Cardiac fibroblast (primary cell): ENCODE data around the gene PRAMEF9.
"Not testable (repeated sequence)": the region's sequence is repeated elsewhere in the genome, so short reads cannot be mapped to it uniquely, and the experiment has no call there.

Experiments
- DNase-seq, 2 donors: peaks; one replicate each; pipeline versions ENCODE4 v3.0.0 to v3.0.0-alpha.2; 2010; ENCODE audit warnings: low read depth in 2 of 2
- H3K4me3 ChIP-seq, 2 donors: replicated peaks in 1 of 2; 1 replicate in 1 of 2; 2 replicates in 1 of 2; pipeline ENCODE4 v1.5.1; 2011; ENCODE audit warnings: low read depth in 2 of 2, low read length in 2 of 2, mild to moderate bottlenecking in 2 of 2, moderate library complexity in 1 of 2
- TF ChIP-seq, protein P1 (sequence below): IDR thresholded peaks from one replicate; pipeline ENCODE4 v1.5.1; 2011; ENCODE audit warnings: low read depth, mild to moderate bottlenecking, low read length, inconsistent platforms

PRAMEF9 gene

DNA sequence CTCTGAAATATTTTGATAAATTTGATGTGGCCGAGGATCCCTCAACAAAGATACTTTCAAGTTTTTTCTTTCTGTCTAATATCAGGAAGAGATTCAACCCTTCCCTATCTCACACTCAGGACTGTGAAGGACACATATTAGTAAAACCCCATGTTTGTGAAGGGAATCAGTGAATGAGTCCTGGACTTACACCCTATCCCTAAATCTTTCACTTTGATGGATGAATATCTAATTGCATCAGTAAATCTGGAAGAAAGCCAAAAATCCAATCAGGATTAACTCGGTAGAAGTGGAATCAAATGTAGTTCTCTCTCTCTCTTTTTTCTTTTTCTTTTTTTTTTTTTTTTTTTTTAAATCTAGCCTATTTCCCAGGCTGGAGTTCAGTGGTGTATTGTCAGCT lies at the start of gene PRAMEF9:
Gene PRAMEF9, plus strand, starts transcription at position 301 of the 400 bp plus-strand sequence. CDS start 3,433 bp downstream, outside the sequence.
- not testable (repeated sequence) for DNase-seq, H3K4me3 ChIP-seq

DNA sequence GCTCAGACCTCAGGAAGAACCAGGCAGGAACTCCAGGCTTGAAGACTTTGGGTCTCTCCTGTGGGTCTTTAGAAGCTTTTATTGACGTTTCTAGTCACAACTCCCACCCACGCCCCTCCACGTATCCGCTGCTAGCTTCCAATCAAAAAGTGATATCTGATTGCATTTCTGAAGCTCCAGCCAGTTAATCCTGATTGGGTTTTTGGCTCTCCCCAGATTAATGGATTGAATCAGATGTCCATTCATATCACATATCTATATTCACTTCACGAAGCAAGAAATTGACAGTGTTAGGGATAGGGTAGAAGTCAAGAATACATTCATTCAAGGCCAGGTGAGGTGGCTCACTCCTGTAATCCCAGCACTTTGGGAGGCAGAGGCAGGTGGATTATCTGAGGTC lies 15.7 kb upstream of the PRAMEF9 start, which contains the start of gene PRAMEF26:
Gene PRAMEF26, minus strand, starts transcription at position 101 of the 400 bp plus-strand sequence. CDS start 2,914 bp downstream, outside the sequence.
- DNase-seq, H3K4me3 ChIP-seq: not testable (repeated sequence)

DNA sequence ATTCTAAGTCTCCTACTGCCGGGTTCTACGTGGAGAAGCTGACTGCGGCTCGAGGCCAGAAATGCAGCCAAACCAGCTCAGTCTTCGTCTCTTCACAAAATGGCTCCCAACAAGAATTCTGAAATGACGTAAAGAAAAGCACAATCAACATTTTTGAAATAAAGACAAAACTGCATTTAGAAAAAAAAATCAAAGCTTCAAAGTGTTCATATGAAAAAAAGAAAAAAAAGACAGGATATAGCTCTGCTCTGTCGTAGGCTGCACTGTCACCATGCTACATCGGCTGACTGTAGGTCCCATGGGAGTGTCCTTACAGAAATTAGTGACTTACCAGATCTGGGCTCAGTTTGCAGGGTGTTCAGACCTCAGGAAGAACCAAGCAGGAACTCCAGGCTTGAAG lies 6.1 kb upstream of the PRAMEF9 start, which contains the start of gene HNRNPCL4:
Gene HNRNPCL4, minus strand, starts transcription at position 101 of the 400 bp plus-strand sequence. CDS start 164 bp downstream, outside the sequence.
- not testable (repeated sequence) for DNase-seq

DNA sequence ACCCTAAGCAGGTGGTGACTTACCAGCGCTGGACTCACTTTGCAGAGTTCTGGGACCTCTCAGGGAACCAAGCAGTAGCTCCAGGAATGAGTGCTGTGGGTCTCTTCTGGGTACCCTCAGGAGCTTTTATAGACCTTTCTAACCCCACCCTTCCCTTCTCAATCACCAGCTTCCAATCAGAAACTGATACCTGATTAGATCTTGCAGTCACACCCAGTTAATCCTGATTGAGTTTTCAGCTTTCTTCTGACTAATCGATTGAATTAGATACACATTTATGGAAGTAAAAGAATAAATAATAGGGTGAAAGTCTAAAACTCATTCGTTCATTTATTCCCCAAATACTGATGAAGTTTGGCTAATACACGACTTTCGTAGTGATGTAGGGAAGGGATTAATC lies 29.7 kb downstream of the PRAMEF9 start, which contains the start of gene PRAMEF13:
Gene PRAMEF13, minus strand, starts transcription at position 101 of the 400 bp plus-strand sequence. CDS start 1,820 bp downstream, outside the sequence.
- not testable (repeated sequence) for H3K4me3 ChIP-seq, DNase-seq

More for the DNA sequence above, 6.1 kb upstream of the PRAMEF9 start, which contains the start of gene HNRNPCL4:
- not testable (repeated sequence) for H3K4me3 ChIP-seq

DNA sequence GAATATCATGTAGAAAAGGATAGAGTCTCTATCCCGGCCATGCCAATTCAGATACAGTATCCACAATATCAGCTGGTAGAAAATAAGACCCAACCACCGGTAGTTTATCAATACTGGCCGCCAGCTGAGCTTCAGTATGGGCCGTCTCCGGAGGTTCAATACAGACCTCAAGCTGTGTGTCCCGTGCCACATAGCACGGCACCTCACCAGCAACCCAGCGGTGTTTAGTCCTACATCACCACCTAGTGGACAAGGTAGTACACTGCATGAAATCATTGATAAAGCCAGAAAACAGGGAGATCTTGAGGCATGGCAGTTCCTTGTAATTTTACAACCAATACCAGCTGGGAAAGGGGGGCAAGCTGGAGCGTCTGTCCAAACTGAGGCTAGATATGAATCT lies 37.1 kb downstream of the PRAMEF9 start:
- not testable (repeated sequence) for H3K4me3 ChIP-seq, DNase-seq

DNA sequence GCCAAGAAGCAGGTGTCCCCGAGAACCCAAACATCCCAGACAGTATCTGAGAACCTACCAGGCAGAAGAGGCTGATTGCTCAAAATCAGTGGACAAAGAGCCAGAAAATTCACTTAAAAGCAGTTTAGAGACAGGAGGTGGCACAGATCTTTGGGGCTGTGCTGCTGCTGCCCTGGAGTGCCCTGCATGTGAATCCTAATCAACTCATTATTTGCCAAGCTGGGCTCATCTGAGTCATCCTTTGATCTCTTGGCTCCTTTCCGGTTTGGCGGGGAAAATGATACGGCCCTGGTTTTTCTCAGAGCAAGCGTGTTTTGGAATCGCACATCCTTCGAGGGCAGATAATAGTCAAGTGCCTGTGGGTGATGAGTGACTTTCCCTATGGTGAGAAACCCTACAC lies 45.0 kb downstream of the PRAMEF9 start:
- not testable (repeated sequence) for H3K4me3 ChIP-seq, DNase-seq

DNA sequence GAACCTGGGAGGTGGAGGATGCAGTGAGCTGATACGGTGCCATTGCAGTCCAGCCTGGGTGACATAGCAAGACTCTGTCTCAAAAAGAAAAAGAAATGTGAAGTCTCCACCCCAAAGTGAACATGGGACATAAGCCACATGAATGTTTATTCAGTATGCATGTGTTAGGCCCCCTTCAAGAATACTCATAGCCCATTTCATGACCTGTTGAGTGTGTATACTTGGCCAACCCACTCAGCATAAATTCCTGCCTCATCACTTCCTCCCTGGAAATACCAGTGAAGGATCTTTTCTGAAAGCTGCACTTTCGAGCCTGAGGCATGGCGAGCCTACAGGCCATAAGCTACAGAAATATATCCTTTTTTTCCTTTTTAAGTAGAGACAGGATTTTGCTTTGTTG lies 47.6 kb downstream of the PRAMEF9 start:
- not testable (repeated sequence) for H3K4me3 ChIP-seq, DNase-seq

DNA sequence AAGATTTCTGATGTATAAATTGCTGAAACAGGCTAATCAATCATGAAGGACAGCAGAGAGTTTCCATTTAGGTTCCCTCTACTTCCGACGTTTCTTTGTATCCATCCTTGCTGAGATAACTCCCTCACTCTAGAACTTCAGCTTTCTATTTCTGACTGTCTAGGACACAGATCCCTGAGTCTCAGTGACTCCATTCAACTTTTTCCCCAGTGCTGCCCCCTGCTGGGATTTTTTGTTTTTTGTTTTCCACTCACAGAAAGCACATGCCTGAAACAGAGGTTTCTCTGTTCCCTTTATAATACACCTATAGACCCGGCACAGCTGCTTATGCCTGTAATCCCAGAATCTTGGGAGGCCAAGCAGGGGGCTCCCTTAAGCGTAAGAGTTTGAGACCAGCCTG lies 51.1 kb downstream of the PRAMEF9 start:
- H3K4me3 ChIP-seq, DNase-seq: not testable (repeated sequence)

DNA sequence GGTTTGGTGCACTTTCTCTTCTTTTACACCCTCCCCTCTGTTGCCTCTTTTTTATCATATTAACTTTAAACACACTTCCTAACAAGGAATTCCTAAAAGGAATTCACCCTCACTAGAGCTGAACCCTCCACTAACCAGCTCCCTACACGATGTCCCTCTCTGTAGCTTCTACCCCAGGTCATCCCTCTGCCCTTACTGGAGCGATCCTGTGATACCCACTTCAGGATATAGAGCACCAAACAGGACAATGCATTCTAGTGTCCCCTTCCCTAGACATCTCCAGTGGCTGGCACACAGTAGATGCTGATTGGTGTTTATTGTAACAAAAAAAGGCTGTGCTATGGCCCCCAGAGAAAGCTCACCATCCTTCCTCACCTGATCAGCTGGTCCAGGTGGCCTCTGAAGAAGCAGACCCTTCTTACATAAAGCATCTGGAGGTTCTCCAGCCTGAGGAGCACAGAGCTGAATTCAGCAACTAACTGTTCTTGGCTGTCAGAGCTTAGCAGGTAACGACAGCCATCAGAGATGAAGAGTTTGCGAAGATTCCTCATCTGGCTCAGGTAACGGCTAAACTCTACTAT lies 52.9 kb downstream of the PRAMEF9 start:
- H3K4me3 ChIP-seq = no peak overlapping the region
- no peak for DNase-seq
- TF ChIP-seq, protein P1, sequence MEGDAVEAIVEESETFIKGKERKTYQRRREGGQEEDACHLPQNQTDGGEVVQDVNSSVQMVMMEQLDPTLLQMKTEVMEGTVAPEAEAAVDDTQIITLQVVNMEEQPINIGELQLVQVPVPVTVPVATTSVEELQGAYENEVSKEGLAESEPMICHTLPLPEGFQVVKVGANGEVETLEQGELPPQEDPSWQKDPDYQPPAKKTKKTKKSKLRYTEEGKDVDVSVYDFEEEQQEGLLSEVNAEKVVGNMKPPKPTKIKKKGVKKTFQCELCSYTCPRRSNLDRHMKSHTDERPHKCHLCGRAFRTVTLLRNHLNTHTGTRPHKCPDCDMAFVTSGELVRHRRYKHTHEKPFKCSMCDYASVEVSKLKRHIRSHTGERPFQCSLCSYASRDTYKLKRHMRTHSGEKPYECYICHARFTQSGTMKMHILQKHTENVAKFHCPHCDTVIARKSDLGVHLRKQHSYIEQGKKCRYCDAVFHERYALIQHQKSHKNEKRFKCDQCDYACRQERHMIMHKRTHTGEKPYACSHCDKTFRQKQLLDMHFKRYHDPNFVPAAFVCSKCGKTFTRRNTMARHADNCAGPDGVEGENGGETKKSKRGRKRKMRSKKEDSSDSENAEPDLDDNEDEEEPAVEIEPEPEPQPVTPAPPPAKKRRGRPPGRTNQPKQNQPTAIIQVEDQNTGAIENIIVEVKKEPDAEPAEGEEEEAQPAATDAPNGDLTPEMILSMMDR = no peak

DNA sequence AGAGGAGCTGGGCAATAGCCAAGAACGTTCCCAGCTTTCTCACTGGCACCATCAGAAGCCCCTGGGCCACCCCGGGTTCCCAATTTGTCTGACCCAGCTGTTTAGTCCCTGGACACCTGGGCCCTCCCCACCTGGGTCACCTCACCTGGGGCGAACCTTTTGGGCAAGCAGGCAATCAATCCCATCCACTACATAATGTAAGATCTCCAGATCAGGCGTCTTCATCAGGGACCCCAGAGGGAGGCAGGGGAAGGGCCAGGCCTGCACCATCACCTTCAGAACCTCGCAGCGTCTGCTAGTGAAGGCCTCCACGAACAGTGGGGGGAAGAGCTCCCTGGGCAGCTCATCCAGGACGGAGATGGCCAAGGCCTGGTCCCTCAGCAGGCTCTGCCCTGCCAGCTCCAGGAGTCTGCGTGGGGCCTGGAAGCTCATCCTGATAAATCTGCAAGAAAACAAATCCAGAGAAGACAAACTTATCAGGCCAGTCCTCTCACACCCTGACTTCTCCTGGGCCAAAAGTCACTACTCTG lies 54.1 kb downstream of the PRAMEF9 start, which contains the start of gene PRAMEF18:
Gene PRAMEF18, minus strand, starts transcription at position 480 of the 530 bp plus-strand sequence. Its CDS starts 48 bp downstream, at position 432.
- H3K4me3 ChIP-seq, DNase-seq: not testable (repeated sequence)

DNA sequence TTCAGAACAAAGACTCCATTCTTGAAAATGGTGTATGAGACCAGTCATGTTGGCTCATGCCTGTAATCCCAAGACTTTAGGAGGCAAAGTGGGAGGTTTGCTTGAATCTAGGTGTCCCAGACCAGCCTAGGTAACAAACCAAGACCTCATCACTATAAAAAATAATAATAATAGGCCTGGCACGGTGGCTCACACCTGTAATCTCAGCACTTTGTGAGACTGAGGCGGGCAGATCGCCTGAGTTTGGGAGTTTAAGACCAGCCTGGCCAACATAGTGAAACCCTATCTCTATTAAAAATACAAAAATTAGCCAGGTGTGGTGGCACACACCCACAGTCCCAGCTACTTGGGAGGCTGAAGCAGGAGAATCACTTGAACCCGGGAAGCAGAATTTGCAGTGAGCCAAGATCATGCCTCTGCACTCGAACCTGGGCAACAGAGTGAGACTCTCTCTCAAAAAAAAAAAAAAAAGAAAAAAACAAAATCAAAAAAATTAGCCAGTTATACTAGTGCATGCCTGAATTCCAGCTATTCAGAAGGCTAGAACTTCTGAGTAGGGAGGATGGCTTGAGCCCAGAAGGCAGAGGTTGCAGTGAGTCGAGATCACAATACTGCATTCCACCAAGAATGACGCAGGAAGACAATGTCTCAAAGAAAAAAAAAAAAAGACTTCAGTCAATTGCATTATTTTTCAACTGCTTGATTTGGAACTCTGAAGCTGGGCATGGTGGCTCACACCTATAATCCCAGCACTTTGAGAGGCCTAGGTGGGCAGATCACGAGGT lies 55.8 kb downstream of the PRAMEF9 start:
- not testable (repeated sequence) for H3K4me3 ChIP-seq, DNase-seq

DNA sequence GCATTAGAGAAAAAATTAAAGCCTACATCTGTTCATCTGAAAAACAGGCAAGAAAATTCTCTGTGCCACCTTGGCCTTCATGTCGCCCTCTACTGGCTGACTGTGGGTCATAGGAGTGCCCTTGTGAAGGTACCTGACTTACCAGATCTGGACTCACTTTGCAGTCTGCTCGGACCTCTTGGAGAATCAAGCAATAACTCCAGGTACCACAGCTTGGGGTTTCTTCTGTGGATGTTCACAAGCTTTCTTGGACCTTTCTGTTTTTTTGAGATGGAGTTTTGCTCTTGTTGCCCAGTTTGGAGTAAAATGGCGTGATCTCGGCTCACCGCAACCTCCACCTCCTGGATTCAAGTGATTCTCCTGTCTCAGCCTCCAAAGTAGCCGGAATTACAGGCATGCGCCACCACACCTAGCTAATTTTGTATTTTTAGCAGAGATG lies 56.7 kb downstream of the PRAMEF9 start:
- no peak overlapping the region for H3K4me3 ChIP-seq
- DNase-seq = no peak
- TF ChIP-seq, protein P1 = no peak
